Thyroid gland (tissue), 4 donors: ENCODE measurements around the gene ROPN1B.

Experiments used
- CTCF ChIP-seq, 6 experiments: fragments of 200-600 bp in 3 of 6; fragments of 450-650 bp in 3 of 6; sonication (generic) in 3 of 6; IDR thresholded peaks; one replicate each; pipeline ENCODE4 v1.5.1; 2016 to 2019; ENCODE audit warnings: antibody characterized with exemption in 6 of 6, mild to moderate bottlenecking in 2 of 6, inconsistent platforms in 1 of 6, moderate library complexity in 1 of 6
- POLR2A ChIP-seq, 2 donors: fragments of 450-650 bp; IDR thresholded peaks; one replicate each; pipeline ENCODE4 v1.6.1; 2017; ENCODE audit warnings: antibody characterized with exemption in 2 of 2, mild to moderate bottlenecking in 2 of 2, moderate library complexity in 1 of 2

- TF ChIP-seq POLR2A (IDR thresholded peaks at IDR 0.05): no peak
- no peak for TF ChIP-seq CTCF (IDR thresholded peaks at IDR 0.05)
Observed at GRCh38 chr3:126014252-126014651, 45.3 kb downstream of the ROPN1B start.
